NCI-H2196 treated with DMSO at 0.1 percent for 48 hours (cell line): ENCODE results near the gene ALG8.
"Not testable (repeated sequence)": the region's sequence is repeated elsewhere in the genome, so short reads cannot be mapped to it uniquely, and the experiment has no call there.

ENCODE experiments used
- DNase-seq: peaks from one replicate; lab custom pipeline; 2025; ENCODE audit not compliant: unreplicated experiment; lab: John Stamatoyannopoulos, UW

ALG8 gene

DNA sequence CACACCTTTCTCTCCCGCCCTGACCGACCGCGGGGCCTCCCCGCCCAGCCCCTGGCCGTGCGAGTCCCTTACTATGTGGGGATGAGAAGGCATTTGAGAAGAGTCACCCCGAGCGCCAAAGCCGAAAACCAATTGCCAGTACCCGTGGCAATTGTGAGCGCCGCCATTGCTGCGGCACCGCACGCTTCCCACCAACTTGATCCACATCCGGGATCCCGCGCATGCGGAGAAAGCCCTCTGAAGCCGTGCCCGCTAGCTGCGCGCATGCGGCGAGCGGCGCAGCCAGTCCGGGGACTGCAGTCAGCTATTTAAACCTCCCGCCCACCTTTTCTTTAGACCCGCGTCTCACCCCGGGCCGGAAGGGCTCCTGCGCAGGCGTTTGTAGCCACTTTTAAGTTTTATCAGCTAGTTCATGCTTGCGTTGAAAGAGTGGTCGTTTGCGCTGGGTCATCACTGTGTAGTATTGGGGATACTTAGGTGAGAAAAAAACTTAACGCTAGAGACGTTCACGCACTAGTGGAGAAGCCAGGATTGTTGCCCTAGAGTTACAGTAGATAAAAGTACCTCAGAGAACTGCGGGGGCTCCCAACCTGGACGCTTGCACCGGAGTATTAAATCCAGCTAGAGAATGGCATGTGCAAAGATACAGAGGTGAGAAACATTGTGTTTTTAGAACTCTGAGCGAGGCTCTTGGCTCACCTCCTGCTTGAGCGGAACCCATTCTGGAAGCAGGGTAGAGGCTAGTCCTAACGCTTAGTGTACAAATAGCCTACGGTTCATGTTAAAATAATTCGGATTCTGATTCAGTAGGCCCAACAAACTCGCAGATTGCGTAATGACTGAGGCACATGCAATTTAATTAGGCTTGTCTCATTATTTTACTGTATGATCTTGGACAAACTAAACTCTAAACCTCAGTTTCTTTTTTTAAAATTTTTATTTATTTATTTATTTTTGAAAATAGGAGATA lies at the start of gene ALG8:
Gene ALG8 (minus strand): TSS at position 205 of the 970 bp plus-strand sequence. CDS start 38 bp downstream, at position 167.
- peak; percentile 89 for DNase-seq

DNA sequence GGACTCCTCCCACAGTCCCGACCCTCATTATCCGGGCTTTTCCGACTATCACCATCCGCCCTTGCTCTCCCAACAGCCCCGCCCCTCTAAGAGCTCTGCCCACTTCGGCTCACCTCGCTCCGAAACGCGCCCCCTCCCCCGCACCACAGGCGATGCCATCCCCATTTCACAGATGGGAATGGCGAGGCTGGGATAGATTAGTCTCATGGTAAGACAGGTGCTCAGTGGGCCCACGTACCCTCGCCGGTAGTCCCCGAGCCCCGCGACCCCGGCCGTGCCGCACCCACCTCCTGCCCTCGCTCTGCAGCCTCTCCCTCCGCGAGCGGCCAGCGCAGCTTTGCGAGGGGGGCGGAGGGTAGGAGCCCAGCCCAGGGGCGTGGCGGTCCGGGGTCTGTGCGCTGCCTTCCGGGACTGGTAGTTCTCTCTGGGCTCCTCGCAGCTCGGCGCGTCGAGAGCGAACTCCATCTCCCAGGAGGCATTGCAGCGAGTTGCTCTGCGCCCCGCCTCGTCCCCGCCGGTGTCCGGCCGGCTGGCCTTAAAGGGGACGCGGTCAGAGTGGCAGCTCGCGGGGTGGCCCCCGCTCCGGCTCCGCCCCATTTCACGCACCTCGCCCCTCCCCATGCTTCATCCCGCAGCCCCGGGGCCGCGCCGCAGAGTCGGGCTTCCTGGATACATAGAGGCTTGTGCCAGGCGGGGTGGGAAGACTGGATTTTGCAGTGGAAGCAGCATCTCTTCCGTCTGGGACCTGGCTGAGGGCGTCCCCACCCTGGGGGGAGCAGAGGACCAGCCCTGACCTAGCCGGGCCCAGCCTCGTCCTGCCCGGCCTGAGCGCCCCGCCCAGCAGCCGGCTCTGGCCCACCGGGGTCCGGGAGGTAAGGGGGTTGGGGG lies 49.1 kb upstream of the ALG8 start, which contains the start of the genes KCTD21 and USP35:
Gene KCTD21 (minus strand): TSS at position 341 of the 888 bp plus-strand sequence. CDS start 14,072 bp downstream, outside the sequence.
Gene USP35 (plus strand): TSS at position 634 of the 888 bp plus-strand sequence. CDS start 7,327 bp downstream, outside the sequence.
- peak; percentile 96 for DNase-seq

DNA sequence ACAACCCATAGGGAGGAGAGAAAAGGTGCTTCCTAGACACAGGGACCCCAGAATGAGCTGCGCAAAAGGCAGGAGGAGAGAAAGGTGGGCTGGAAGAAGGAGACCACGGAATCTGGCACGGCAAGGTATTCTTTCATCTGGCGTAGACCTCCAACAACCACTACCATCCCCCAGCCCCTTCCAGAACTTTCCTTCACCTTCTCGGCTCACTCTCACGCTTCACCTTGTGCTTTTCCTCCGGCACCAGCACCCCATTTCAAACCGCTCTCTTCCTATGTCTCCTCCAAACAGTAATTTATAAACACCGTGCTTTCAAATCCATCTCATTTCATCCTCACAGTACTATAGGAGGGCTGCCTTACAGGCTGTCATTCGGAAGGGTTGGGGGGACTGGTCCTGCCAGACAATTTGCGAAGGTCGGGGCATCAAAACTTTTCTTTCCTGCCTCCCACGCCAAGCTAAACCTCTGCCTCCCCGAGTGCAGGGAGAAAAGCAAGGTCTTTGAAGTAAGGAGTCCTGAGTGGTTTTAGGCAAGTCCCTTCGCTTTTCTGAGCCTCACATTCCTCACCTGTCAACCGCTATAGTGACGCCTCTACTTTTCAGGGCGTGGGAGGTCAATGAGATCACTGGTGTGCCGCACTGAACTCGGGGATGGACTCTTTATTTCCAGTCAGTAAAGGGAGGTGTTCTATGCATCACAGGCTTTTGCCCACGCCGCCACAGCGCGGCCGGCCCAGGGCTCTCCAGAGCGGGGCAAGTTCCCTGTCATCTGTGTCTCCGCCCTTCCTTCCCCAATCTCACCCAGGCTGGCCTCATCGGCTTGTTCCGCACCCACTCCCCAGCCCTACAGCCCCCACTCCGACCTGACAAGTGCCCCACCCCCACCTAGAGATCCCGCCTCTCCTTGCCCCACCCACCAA lies 48.2 kb upstream of the ALG8 start:
- no peak for DNase-seq

DNA sequence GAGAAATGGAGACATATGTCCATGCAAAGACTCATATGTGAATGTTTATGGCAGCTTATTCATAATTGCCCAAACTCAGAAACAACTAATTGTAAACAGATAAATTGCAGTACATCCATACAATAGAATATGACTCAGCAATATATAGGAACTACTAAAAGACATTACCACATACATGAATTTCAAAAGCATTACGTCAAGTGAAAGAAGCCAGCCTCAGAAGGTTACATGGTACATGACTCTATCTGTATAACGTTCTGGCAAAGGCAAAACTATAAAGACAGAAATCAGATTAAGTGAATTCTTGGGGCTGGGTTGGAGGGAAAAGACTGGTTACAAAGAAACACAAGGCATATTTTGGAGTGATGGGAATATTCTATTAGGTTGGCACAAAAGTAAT lies 41.8 kb upstream of the ALG8 start:
- DNase-seq = no peak

DNA sequence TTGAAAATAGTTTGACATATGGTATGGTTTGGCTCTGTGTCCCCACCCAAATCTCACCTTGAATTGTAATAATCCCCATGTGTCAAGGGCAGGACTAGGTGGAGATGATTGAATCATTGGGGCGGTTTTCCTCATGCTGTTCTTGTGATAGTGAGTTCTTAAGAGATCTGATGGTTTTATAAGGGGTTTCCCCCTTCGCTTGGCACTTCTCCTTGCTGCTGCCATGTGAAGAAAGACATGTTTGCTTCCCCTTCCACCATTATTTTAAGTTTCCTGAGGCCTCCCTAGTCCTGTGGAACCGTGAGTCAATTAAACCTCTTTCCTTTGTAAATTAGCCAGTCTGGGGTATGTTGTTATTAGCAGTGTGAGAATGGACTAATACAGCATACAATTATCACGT lies 41.3 kb upstream of the ALG8 start:
- DNase-seq = no peak

DNA sequence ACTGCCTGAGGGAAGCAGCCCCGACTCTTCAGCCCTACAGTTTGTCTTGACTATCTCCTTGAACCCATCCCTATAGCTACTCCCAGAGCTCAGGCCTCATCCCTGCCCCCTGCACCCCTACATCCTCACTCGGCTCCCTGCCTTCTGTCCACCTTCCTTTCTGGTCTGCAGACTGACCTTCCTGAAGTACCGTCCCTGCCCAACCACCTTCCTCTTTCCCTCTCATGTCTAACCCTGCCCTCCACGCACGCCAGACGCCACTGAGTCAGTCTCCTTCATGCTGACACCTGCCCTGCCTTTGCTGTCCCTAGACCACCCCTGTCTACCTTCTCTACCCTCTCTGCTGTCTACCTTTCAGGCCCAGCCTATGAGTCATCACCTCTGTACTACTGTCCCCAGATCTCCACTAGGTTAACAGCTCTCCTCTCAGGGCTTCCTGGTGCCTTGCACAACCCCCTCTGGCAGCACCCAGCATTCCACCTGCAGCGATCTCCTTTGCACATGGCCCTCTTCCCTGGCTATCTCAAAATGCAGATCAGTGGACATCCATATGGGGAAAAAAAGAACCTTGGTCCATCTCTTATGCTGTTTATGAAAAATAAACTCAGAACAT lies 40.1 kb upstream of the ALG8 start:
- DNase-seq = no peak

DNA sequence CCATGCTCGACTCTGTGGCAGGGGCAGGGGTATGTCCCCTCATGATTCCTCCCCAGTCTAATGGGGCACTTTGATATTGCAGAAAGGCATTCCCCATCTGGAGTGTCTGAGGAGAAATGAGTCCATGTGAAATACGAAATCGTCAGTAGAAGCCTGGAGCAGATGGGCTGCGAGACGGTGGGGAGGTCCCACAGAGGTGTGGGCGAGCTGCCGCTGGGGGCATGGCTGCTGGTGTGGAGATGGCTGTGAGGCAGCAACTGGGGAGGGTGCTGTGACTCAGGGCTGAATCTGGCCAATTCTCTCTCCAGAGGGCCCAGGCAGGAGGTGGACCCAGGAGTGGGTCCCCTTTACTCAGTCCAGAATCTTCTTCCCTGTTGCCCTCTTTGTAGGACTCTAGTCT lies 37.8 kb upstream of the ALG8 start:
- DNase-seq = no peak

DNA sequence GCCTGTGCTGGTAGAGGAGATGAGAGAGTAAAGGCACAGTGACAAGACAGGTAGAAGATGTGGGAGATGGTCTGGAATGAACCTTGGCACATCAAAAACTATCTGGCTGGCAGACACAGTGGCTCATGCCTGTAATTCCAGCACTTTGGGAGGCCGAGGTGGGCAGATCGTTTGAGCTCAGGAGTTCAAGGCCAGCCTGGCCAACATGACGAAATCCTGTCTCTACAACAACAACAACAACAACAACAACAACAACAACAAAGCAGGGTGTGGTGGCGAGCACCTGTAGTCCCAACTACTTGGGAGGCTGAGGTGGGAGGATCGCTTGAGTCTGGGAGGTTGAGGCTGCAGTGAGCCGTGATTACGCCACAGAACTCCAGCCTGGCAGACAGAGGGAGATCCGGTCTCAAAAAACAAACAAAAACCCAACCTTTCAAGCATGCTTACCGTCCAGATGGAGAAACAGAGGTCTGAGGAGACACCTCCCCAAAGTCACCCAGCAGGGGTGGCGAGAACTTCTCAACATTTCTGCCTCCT lies 37.2 kb upstream of the ALG8 start:
- no peak for DNase-seq

DNA sequence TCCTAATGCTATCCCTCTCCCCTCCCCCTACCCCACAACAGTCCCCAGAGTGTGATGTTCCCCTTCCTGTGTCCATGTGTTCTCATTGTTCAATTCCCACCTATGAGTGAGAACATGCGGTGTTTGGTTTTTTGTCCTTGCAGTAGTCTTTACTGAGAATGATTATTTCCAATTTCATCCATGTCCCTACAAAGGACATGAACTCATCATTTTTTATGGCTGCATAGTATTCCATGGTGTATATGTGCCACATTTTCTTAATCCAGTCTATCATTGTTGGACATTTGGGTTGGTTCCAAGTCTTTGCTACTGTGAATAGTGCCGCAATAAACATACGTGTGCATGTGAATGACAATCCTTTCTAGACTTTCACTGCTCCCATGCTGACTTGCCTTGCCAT lies 36.4 kb upstream of the ALG8 start:
- DNase-seq = not testable (repeated sequence)

DNA sequence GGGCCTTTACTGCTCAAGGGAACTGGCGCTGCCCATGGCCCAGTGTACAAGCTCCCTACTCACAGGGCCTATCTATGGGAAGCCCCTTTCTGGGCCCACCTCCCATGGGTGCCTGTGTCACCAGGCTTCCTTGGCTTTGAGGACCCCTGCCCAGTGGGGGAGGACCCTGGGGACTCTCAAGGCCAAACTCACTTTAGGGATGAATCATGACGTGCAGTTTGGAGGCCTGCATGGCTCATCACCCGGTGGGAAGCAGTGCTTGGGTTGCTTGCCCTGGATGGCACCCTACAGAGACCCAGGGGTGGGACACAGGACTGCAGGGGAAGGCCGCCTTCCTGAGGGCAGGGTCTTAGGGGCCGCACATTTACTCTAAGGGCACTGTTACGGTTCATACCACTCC lies 32.5 kb upstream of the ALG8 start:
- no peak for DNase-seq

DNA sequence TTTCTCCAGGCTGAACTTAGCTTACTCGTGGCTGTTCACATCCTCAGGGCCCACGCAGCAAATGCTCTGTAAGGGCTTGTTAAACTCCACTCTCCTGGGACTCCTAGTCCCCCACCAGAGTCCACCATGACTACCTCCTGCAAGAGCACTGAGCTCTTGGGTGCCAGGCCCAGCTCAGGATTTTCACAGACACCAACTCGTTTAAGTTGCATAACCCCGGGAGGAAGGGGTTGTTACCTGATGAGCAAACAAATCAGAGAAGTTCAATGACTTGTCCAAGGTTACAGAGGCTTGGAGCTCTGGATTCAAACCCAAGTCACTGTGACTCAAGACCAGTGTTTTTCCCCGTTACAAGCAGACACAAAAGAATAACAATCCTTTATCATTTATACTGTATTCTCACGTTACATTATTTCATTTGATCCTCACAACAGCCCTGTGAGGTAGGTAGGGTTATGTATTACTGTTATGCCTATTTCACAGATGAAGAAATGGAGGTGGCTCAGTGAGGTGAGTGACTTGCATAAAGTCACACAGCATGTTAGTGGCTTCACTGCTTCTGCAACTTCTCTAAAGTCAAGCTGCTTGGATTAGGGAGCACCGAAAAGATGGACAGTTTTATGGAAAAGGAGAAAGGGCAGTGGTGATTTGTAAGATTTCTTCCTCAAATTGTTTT lies 31.6 kb upstream of the ALG8 start:
- DNase-seq = no peak

DNA sequence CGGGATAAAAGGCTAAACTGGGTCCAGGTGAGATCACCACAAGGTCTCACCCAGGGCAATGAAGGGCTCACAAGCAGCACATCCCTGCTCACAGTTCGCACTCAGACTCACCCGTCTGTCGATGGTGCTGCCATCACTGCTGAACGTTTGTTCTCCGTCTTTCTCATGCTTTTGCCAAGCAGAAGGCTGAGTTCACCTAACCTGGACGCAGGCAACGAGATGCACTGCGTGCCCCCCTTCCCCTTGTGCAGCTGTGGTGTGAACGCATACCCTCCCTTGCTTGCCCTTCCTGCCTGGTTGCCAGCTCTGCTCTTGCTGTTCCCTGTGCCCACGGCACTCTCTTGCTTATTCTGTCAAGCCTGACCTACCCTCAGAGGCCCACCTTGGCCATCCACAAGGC lies 31.0 kb upstream of the ALG8 start:
- no peak for DNase-seq

DNA sequence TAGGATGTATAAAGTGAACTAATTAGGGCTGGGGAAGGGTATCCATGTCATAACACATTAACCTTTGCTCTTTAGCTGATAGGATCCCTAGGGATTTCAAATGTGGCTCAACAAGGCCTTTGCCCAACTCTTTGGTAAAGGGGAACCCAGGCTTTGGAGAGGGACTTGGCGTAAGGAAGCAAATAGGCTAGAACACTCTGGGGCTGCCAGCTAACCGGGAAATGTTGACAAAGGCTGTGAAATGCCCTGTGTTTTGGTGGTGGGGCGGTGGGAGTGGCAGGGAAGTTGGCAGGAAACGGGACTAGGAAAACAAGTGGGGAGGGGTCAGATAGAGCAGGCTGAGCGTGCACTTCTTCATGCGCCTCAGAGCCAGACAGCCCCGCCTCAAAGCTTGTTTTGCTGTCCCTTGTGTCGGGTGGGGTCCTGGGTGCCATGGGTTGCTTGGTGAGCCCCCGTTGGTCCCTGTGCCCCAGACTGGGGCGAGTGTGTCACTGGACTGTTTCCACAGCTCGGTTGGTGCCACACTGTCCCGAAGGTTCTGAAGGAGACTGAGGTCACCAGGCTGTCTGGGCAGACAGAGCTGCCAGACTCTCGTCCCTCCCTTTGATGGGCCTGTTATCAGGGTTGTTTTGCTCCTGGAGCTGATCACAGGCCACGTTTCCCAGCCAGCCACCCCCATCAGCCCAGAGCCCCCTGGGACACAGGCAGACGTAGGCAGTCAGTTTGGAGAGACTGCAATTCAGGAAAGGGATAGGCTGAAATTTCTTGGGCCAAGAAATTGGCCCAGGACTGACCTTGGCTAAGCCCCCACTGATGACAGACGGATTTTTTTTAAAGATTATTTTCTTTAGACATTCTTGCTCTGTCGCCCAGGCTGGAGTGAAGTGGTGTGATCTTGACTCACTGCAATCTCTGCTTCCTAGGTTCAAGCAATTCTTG lies 29.4 kb upstream of the ALG8 start:
- DNase-seq = no peak

DNA sequence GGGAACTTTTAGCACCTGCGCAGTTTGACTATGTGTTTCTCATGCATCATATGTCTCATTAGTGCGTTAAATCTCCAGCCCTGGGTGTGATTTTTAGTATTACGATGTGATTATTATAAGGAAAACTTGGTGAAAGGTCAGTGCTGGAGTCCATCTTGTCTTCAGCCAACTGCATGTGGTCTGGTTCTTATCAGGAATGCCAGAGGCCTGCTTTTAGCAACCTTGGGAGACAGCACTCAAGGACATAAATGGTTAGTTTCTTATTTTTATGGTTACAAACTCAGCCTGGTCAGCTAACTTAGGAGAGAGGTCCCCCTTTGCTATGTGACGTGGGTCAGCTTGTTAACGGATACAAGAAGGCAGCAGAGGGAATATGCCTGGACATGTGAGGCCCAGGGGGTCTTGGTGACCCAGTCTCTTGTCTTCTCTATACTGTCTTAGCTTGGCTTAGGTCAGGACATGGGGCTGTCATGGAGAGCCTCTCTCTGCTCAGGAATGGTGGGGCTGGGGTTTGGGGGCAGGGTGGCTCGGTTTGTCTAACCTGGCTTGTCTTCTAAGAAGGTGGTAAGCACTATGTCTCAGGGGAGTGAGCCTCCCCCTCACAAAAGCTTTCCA lies 27.5 kb upstream of the ALG8 start:
- no peak for DNase-seq

DNA sequence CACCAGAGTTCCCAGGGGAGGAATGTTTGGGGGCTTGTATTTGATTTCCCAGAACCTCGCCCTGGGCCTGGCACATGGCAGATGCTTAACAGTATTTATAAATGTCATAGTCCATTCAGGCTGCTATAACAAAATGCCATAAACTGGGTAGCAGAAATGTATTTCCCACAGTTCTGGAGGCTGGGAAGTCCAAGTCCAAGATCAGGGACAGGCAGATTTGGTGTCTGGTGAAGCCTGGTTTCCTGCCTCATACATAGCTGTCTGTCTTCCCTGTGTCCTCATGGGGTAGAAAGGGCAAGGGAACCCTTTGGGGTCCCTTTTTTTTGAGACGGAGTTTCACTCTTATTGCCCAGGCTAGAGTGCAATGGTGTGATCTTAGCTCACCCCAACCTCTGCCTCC lies 25.0 kb upstream of the ALG8 start:
- DNase-seq = no peak

DNA sequence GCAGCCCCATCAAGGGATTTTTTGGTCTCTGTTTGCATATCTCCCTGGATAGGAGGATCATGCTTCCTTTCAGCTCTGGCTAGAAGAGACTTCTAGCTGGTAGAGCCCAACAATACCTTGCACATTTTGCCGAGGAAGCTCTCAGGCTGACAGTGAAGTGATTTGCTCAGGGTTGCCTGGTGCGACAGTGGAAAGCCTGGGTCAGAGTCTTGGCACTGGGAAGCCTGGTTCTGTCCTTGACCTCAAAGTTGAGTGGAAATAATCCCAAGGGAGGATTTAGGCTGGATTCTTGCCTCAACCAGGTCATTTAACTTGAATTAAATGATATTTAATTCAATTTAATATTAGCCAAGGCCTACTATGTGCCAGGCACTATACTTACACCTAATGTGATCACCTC lies 24.4 kb upstream of the ALG8 start:
- no peak for DNase-seq

DNA sequence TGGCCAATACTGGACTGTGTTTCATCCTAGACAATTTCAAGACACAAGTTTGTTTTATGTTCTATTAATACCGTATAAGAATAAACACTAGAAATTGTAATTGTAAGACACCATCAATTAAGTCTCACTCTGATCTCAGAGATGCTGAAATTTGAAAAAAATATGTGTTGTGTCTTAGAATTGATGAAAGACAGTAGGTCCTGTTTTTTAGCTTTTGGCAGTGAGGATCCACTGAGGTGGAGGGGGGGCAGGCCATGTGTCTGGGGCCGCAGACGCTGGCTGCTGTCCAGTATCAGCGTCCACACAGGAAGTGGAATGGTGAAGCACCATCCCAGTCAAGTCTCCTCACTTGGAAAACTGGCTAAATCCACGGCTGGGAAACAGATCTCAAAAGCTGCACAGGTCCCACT lies 22.5 kb upstream of the ALG8 start:
- no peak for DNase-seq

DNA sequence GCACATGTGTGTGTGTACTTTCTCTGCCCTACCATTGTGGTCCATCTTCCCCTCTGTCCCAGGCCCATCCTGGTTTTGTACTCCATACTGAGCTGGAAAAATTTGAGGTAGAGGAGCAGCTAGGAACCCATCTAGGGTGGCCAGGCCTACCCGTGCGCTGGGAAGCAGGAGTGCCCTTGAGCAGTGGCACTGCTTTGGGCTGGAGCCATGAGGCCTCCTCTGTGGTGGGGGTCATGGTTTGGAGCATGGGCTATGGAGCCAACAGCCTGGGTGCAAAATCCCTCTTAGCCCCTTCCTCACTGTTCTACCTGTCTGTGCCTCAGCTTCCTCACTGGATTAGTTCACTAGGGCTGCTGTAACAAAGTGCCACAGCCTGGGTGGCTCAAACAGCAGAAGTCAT lies 21.9 kb upstream of the ALG8 start:
- DNase-seq = no peak
